Right cardiac atrium (tissue), 5 donors: ENCODE results near the gene OTP. TPM values are rescaled to one million over a fixed set of nuclear protein-coding genes. Genes with fewer than 3 reads are reported as not detected.

Experiments used
- ATAC-seq, 2 donors: fragments of 200-7000 bp; cut with Tn5 transposase; one replicate each; pipeline versions ENCODE4 v1.8.0 to v1.9.1; 2020; ENCODE audit warnings: moderate library complexity in 2 of 2, mild to moderate bottlenecking in 1 of 2
- DNase-seq, 3 donors: peaks; one replicate each; pipeline ENCODE4 v3.0.0-alpha.2; 2020
- H3K27ac ChIP-seq: one replicate; pipeline ENCODE4 v1.5.1; 2013; ENCODE audit warnings: mild to moderate bottlenecking, low read length, control low read depth, moderate library complexity
- H3K27me3 ChIP-seq: one replicate; pipeline ENCODE4 v1.6.1; 2013; ENCODE audit not compliant: control insufficient read depth, insufficient read depth
- H3K4me1 ChIP-seq: one replicate; pipeline ENCODE4 v1.6.1; 2013; ENCODE audit warnings: low read length; ENCODE audit not compliant: control insufficient read depth, insufficient read depth
- H3K4me3 ChIP-seq: one replicate; pipeline ENCODE4 v1.5.1; 2013; ENCODE audit warnings: low read length, control low read depth
- H3K9me3 ChIP-seq: one replicate; pipeline ENCODE4 v1.6.1; 2013; ENCODE audit warnings: low read length; ENCODE audit not compliant: control insufficient read depth
- WGBS: extraction: QIAGEN DNeasy Blood & Tissue Kit; methylation state at CpG from one replicate; pipeline ENCODE4 v1.1.7; 2013; 5-methylcytosine and 5-hydroxymethylcytosine counted together
- intact Hi-C, 4 donors: fragments of 100-400 bp; cut with DNase I; formaldehyde crosslinking; loops; one replicate each; pipeline versions ENCODE4 v1.11.0 to v1.14.0; 2022 to 2023
- polyA plus RNA-seq: library from polyadenylated mRNA; stranded (reverse); fragments of 200-250 nt; gene quantifications from one replicate; pipeline ENCODE4 v1.2.3, GENCODE V29; 2013
- total RNA-seq, 4 donors: library from RNA; stranded (reverse); fragmentation: NEBNext Ultra II Directional; extraction: Animal tissue kit (Norgen Biotek cat#: 25700); gene quantifications; one replicate each; pipeline ENCODE4 v1.2.1, GENCODE V29; 2021
- donor health status: healthy with polysubstance abuse.
- donor health status: DM: no; HTN: yes; CAD: no.
- donor health status: DM: no; HTN: no; CAD: no.
- donor health status: DM: no; HTN: yes; CAD: no; lungs with severe emphysema.
- donor health status: DM: yes; HTN: yes; CAD: no.

The OTP gene
- total and polyA plus RNA-seq, 5 donors: not detected

- 2% methylated on average over 80 of the region's 80 CpGs for WGBS
- DNase-seq (peak in 2 of 3 donors; percentile 60 to 74), ATAC-seq (peak; percentile 78 to 86)
- H3K27ac ChIP-seq: no peak overlapping the region
- peaks cover 1% of the 10 kb centered on the region for H3K4me1 ChIP-seq
- intact Hi-C loops: loop anchor here in 1 of 4 donors (10.0 kb wide), 1 partner anchor 359 kb away; no protein-coding TSS in a partner anchor
- H3K27me3 ChIP-seq: no peaks in the 10 kb centered on the region
- no peaks in the 10 kb centered on the region for H3K9me3 ChIP-seq
- peak overlapping the region; percentile 56 for H3K4me3 ChIP-seq
These were observed 6.9 kb upstream of the OTP start for GRCh38 chr5:77645158-77645994.

- no peak overlapping the region for H3K27ac ChIP-seq
- ATAC-seq (no peak), DNase-seq (no peak)
- no peaks in the 10 kb centered on the region for H3K27me3 ChIP-seq
- H3K4me3 ChIP-seq: peak overlapping the region; percentile 56
- H3K4me1 ChIP-seq: peaks cover 1% of the 10 kb centered on the region
- intact Hi-C loops: loop anchor here in 1 of 4 donors (10.0 kb wide), 1 partner anchor 360 kb away; no protein-coding TSS in a partner anchor
- H3K9me3 ChIP-seq: no peaks in the 10 kb centered on the region
- WGBS: 8% methylated on average over 33 of the region's 33 CpGs
These were observed 6.1 kb upstream of the OTP start for GRCh38 chr5:77644371-77645157.

- no peak for DNase-seq
- Histone ChIP-seq H3K27me3 (no peaks in the 10 kb centered on the region), H3K4me3 (no peak overlapping the region), H3K4me1 (peaks cover 3% of the 10 kb centered on the region), H3K27ac (no peak overlapping the region), H3K9me3 (no peaks in the 10 kb centered on the region)
- 9% methylated on average over 28 of the region's 28 CpGs for WGBS
- intact Hi-C loops: loop anchor here in 1 of 4 donors (10.0 kb wide), 1 partner anchor 361 kb away; no protein-coding TSS in a partner anchor
- no peak for ATAC-seq
These were observed 5.3 kb upstream of the OTP start for GRCh38 chr5:77643654-77644370.

- 8% methylated on average over 21 of the region's 21 CpGs for WGBS
- Histone ChIP-seq H3K27ac (no peak overlapping the region), H3K4me3 (no peak overlapping the region), H3K27me3 (no peaks in the 10 kb centered on the region), H3K9me3 (no peaks in the 10 kb centered on the region), H3K4me1 (peaks cover 6% of the 10 kb centered on the region)
- ATAC-seq (no peak), DNase-seq (peak in 1 of 3 donors; percentile 42)
- intact Hi-C loops: loop anchor here in 1 of 4 donors (10.0 kb wide), 1 partner anchor 362 kb away; no protein-coding TSS in a partner anchor
These were observed 4.5 kb upstream of the OTP start for GRCh38 chr5:77642738-77643653.

- DNase-seq (no peak), ATAC-seq (no peak)
- Histone ChIP-seq H3K4me1 (peaks cover 6% of the 10 kb centered on the region), H3K27ac (no peak overlapping the region), H3K4me3 (no peak overlapping the region), H3K27me3 (no peaks in the 10 kb centered on the region), H3K9me3 (no peaks in the 10 kb centered on the region)
- WGBS: 14% methylated on average over 19 of the region's 19 CpGs
- intact Hi-C loops: loop anchor here in 1 of 4 donors (10.0 kb wide), 1 partner anchor 363 kb away; no protein-coding TSS in a partner anchor
These were observed 3.6 kb upstream of the OTP start for GRCh38 chr5:77641963-77642737.

- intact Hi-C loops: loop anchor here in 1 of 4 donors (10.0 kb wide), 1 partner anchor 363 kb away; no protein-coding TSS in a partner anchor
- ATAC-seq (no peak), DNase-seq (no peak)
- H3K27me3 ChIP-seq: no peaks in the 10 kb centered on the region
- no peak overlapping the region for H3K4me3 ChIP-seq
- H3K9me3 ChIP-seq: no peaks in the 10 kb centered on the region
- H3K4me1 ChIP-seq: peaks cover 6% of the 10 kb centered on the region
- H3K27ac ChIP-seq: no peak overlapping the region
- WGBS: 11% methylated on average over 23 of the region's 23 CpGs
These were observed 3.0 kb upstream of the OTP start for GRCh38 chr5:77641397-77641943.

- Histone ChIP-seq H3K4me1 (peaks cover 6% of the 10 kb centered on the region), H3K27ac (no peak overlapping the region), H3K9me3 (no peaks in the 10 kb centered on the region), H3K4me3 (no peak overlapping the region), H3K27me3 (no peaks in the 10 kb centered on the region)
- ATAC-seq (no peak), DNase-seq (no peak)
- 5% methylated on average over 45 of the region's 45 CpGs for WGBS
- intact Hi-C loops: loop anchor here in 1 of 4 donors (10.0 kb wide), 1 partner anchor 364 kb away; no protein-coding TSS in a partner anchor
These were observed 2.3 kb upstream of the OTP start for GRCh38 chr5:77640589-77641396.

- intact Hi-C loops: no loop called here
- peaks cover 6% of the 10 kb centered on the region for H3K4me1 ChIP-seq
- no peak overlapping the region for H3K27ac ChIP-seq
- 13% methylated on average over 61 of the region's 61 CpGs for WGBS
- no peak overlapping the region for H3K4me3 ChIP-seq
- DNase-seq (peak in 2 of 3 donors; percentile 44 to 48), ATAC-seq (no peak)
- no peaks in the 10 kb centered on the region for H3K27me3 ChIP-seq
- no peaks in the 10 kb centered on the region for H3K9me3 ChIP-seq
These were observed 504 bp upstream of the OTP start for GRCh38 chr5:77638763-77639671.
